H1 (cell line): ENCODE results near the gene KMT5B. TPM values are rescaled to one million over a fixed set of nuclear protein-coding genes. Genes with fewer than 3 reads are reported as not detected.

Experiments used
- CTCF ChIA-PET: fragments of 300-600 bp; sonication (Branson Sonifier 250); formaldehyde crosslinking; loops from one replicate; lab custom pipeline; 2021; ENCODE audit not compliant: partially characterized antibody; lab: Charles Lee
- POLR2A ChIA-PET: fragments of 300-600 bp; sonication (Branson Sonifier 250); formaldehyde crosslinking; loops from one replicate; lab custom pipeline; 2021; ENCODE audit warnings: inconsistent platforms; ENCODE audit not compliant: partially characterized antibody; lab: Charles Lee
- DNase-seq, 2 experiments: peaks; one replicate each; pipeline versions ENCODE4 v3.0.0 to v3.0.0-alpha.2; 2010 to 2022; ENCODE audit warnings: low spot score in 2 of 2, low read depth in 1 of 2, mixed read lengths in 1 of 2
- FAIRE-seq: peaks from 2 replicates; lab custom pipeline; 2011; peaks lifted over from hg19 to GRCh38; lab: Jason Lieb, UNC
- H2AFZ ChIP-seq: 2 replicates; pipeline ENCODE4 v1.8.1; 2012; ENCODE audit warnings: low read length, inconsistent platforms
- H2AK5ac ChIP-seq: 2 replicates; pipeline ENCODE4 v1.6.1; 2013; ENCODE audit warnings: low read depth, low read length
- H2BK120ac ChIP-seq: replicated peaks from 2 replicates; pipeline ENCODE3; 2013; ENCODE audit warnings: low read depth, low read length, inconsistent platforms
- H2BK12ac ChIP-seq: 2 replicates; pipeline ENCODE4 v1.6.1; 2013; ENCODE audit warnings: low read depth, low read length
- H2BK15ac ChIP-seq: 2 replicates; pipeline ENCODE4 v1.6.1; 2013; ENCODE audit warnings: low read length
- H2BK20ac ChIP-seq: 2 replicates; pipeline ENCODE4 v1.6.1; 2013; ENCODE audit warnings: low read length
- H2BK5ac ChIP-seq: 2 replicates; pipeline ENCODE4 v1.6.1; 2013; ENCODE audit warnings: low read depth, low read length
- H3K14ac ChIP-seq: 2 replicates; pipeline ENCODE4 v1.6.1; 2013; ENCODE audit warnings: inconsistent platforms; ENCODE audit not compliant: insufficient read length
- H3K18ac ChIP-seq: 2 replicates; pipeline ENCODE4 v1.6.1; 2013; ENCODE audit warnings: low read length; ENCODE audit errors: extremely low read depth
- H3K23ac ChIP-seq: 2 replicates; pipeline ENCODE4 v1.6.1; 2013; ENCODE audit warnings: inconsistent platforms; ENCODE audit not compliant: insufficient read length
- H3K23me2 ChIP-seq: 2 replicates; pipeline ENCODE4 v1.6.1; 2013; ENCODE audit warnings: low read depth, low read length
- H3K27ac ChIP-seq: 2 replicates; pipeline ENCODE4 v1.6.1; 2011; ENCODE audit warnings: low read depth, low read length, inconsistent platforms
- H3K27me3 ChIP-seq, 4 experiments: replicated peaks in 1 of 4; 1 replicate in 1 of 4; 2 replicates in 3 of 4; pipeline versions ENCODE4 v1.6.1 to v1.8.1; 2011 to 2013; ENCODE audit warnings: low read length in 3 of 4, mild to moderate bottlenecking in 3 of 4, inconsistent platforms in 2 of 4, mixed read lengths in 2 of 4, moderate library complexity in 1 of 4; ENCODE audit not compliant: control insufficient read depth in 3 of 4, insufficient read depth in 3 of 4; ENCODE audit errors: extremely low read depth in 1 of 4
- H3K36me3 ChIP-seq, 4 experiments: 2 replicates each; pipeline versions ENCODE4 v1.6.1 to v1.8.1; 2011 to 2013; ENCODE audit warnings: mild to moderate bottlenecking in 4 of 4, low read length in 3 of 4, moderate library complexity in 2 of 4, control low read depth in 1 of 4, inconsistent platforms in 1 of 4; ENCODE audit not compliant: insufficient read depth in 4 of 4, control insufficient read depth in 2 of 4
- H3K4ac ChIP-seq: replicated peaks from 2 replicates; pipeline ENCODE3; 2013; ENCODE audit warnings: low read length, low read depth, mixed read lengths, inconsistent platforms; ENCODE audit not compliant: insufficient read length
- H3K4me1 ChIP-seq, 4 experiments: replicated peaks in 1 of 4; 1 replicate in 1 of 4; 2 replicates in 3 of 4; pipeline versions ENCODE4 v1.6.1 to v1.8.1; 2011 to 2013; ENCODE audit warnings: low read length in 3 of 4, inconsistent platforms in 2 of 4, mixed read lengths in 1 of 4; ENCODE audit not compliant: insufficient read depth in 4 of 4, control insufficient read depth in 3 of 4
- H3K4me2 ChIP-seq, 2 experiments: 2 replicates each; pipeline versions ENCODE4 v1.6.1 to v1.8.1; 2011 to 2013; ENCODE audit warnings: low read depth in 2 of 2, low read length in 2 of 2, control low read depth in 1 of 2, inconsistent platforms in 1 of 2, mild to moderate bottlenecking in 1 of 2; ENCODE audit not compliant: insufficient read depth in 1 of 2
- H3K4me3 ChIP-seq, 4 experiments: fragments of 200-600, 300-600 bp in 1 of 4; sonication (generic), shearing (Covaris generic), sonication (Bioruptor Twin) in 1 of 4; 2 replicates each; pipeline versions ENCODE4 v1.5.1 to v1.8.1; 2011 to 2016; ENCODE audit warnings: low read length in 4 of 4, low read depth in 3 of 4, control low read depth in 2 of 4, inconsistent platforms in 2 of 4, mild to moderate bottlenecking in 2 of 4, mixed read lengths in 1 of 4, moderate library complexity in 1 of 4; ENCODE audit not compliant: insufficient read depth in 2 of 4; ENCODE audit errors: extremely low read depth in 1 of 4
- H3K56ac ChIP-seq: replicated peaks from 2 replicates; pipeline ENCODE3; 2013; ENCODE audit warnings: low read depth, mild to moderate bottlenecking, mixed read lengths, low read length, inconsistent platforms; ENCODE audit not compliant: insufficient read length
- H3K79me1 ChIP-seq: 2 replicates; pipeline ENCODE4 v1.6.1; 2013; ENCODE audit warnings: low read depth, low read length, control low read depth
- H3K79me2 ChIP-seq, 2 experiments: 2 replicates each; pipeline versions ENCODE4 v1.6.1 to v1.8.1; 2012 to 2013; ENCODE audit warnings: low read length in 2 of 2, mild to moderate bottlenecking in 2 of 2, inconsistent platforms in 1 of 2; ENCODE audit not compliant: insufficient read depth in 2 of 2, control insufficient read depth in 1 of 2
- H3K9ac ChIP-seq, 4 experiments: replicated peaks in 1 of 4; 1 replicate in 1 of 4; 2 replicates in 3 of 4; pipeline versions ENCODE4 v1.6.1 to v1.8.1; 2011 to 2013; ENCODE audit warnings: low read depth in 3 of 4, low read length in 3 of 4, control low read depth in 2 of 4, mild to moderate bottlenecking in 2 of 4, moderate library complexity in 2 of 4, inconsistent platforms in 1 of 4; ENCODE audit errors: extremely low read depth in 1 of 4
- H3K9me3 ChIP-seq, 2 experiments: 2 replicates each; pipeline versions ENCODE4 v1.6.1 to v1.8.1; 2012 to 2013; ENCODE audit warnings: mild to moderate bottlenecking in 2 of 2, moderate library complexity in 2 of 2, control low read depth in 1 of 2, inconsistent platforms in 1 of 2, low read depth in 1 of 2, low read length in 1 of 2, mixed read lengths in 1 of 2; ENCODE audit not compliant: insufficient read depth in 2 of 2
- H4K20me1 ChIP-seq, 2 experiments: replicated peaks in 1 of 2; 2 replicates each; pipeline versions ENCODE3 to v1.8.1; 2011 to 2013; ENCODE audit warnings: inconsistent platforms in 2 of 2, low read length in 2 of 2, mild to moderate bottlenecking in 1 of 2; ENCODE audit not compliant: insufficient read depth in 2 of 2, control insufficient read depth in 1 of 2
- H4K5ac ChIP-seq: 2 replicates; pipeline ENCODE4 v1.6.1; 2013; ENCODE audit warnings: low read length, low read depth, mixed read lengths, inconsistent platforms; ENCODE audit not compliant: insufficient read length
- H4K8ac ChIP-seq: 2 replicates; pipeline ENCODE4 v1.8.0; 2013; ENCODE audit warnings: mild to moderate bottlenecking, moderate library complexity, low read length, inconsistent platforms; ENCODE audit not compliant: insufficient read depth; ENCODE audit errors: extremely low read depth
- H4K91ac ChIP-seq: replicated peaks from 2 replicates; pipeline ENCODE3; 2013; ENCODE audit warnings: low read length, mixed read lengths, inconsistent platforms; ENCODE audit not compliant: insufficient read length
- EP300 ChIP-seq, 2 experiments: IDR thresholded peaks; 1 replicate in 1 of 2; 2 replicates in 1 of 2; pipeline ENCODE4 v1.6.1; 2011 to 2012; ENCODE audit warnings: low read depth in 2 of 2, low read length in 2 of 2, mild to moderate bottlenecking in 2 of 2, borderline replicate concordance in 1 of 2, inconsistent platforms in 1 of 2, moderate library complexity in 1 of 2
- KDM4A ChIP-seq: IDR thresholded peaks from one replicate; pipeline ENCODE4 v1.7.1; 2012; ENCODE audit warnings: low read depth, mild to moderate bottlenecking, moderate library complexity, low read length, inconsistent platforms; ENCODE audit not compliant: severe bottlenecking
- POLR2A ChIP-seq, 2 experiments: IDR thresholded peaks; 1 replicate in 1 of 2; 2 replicates in 1 of 2; pipeline ENCODE4 v1.6.1; 2011; ENCODE audit warnings: low read depth in 2 of 2, low read length in 2 of 2, mild to moderate bottlenecking in 2 of 2; ENCODE audit errors: control extremely low read depth in 1 of 2
- SP1 ChIP-seq: IDR thresholded peaks from 2 replicates; pipeline ENCODE4 v1.6.1; 2011; ENCODE audit warnings: low read depth, low read length
- TBP ChIP-seq: IDR thresholded peaks from 2 replicates; pipeline ENCODE4 v1.6.1; 2011; ENCODE audit warnings: low read depth, low read length, improper control_type of control experiment
- WGBS, 2 experiments: shearing (Covaris generic) in 1 of 2; methylation state at CpG; one replicate each; pipeline versions ENCODE4 v1.1.6 to v1.1.7; 2013 to 2015; ENCODE audit warnings: low lambda C conversion rate in 2 of 2, mixed read lengths in 2 of 2, inconsistent platforms in 1 of 2, low coverage in 1 of 2, missing lambda C conversion rate in 1 of 2; ENCODE audit not compliant: insufficient replicate concordance in 2 of 2, insufficient coverage in 1 of 2, insufficient read length in 1 of 2; ENCODE audit errors: extremely low coverage in 1 of 2, missing lambda C conversion rate in 1 of 2; 5-methylcytosine and 5-hydroxymethylcytosine counted together
- polyA plus RNA-seq, 7 experiments: library from polyadenylated mRNA; depleted of rRNA in 3 of 7; stranded (reverse) in 5 of 7; unstranded in 2 of 7; fragments of >200 nt in 5 of 7; fragments of 200-250 nt in 2 of 7; gene quantifications; 1 replicate in 5 of 7; 2 replicates in 1 of 7; 4 replicates in 1 of 7; pipeline versions ENCODE4 v1.2.1 to v1.2.3, GENCODE V29; 2011 to 2013; ENCODE audit warnings: missing spikeins in 2 of 7, mixed read lengths in 2 of 7
- total RNA-seq: library from RNA; stranded (reverse); fragmentation: NEBNext Ultra II Directional; extraction: Animal tissue kit (Norgen Biotek cat#: 25700); gene quantifications from 2 replicates; pipeline ENCODE4 v1.2.1, GENCODE V29; 2021

KMT5B gene
- total and polyA plus RNA-seq, 2 of the 8 experiments (the other 6 are each of a cell fraction or from before 2014, with no cell fraction given) = 11.0 to 40.8 TPM

GRCh38 chr11:68168694-68169093 is 44.4 kb downstream of the KMT5B start:
- H2BK12ac ChIP-seq = no peak overlapping the region
- peaks cover 2% of the 10 kb centered on the region; the same call in 1 of the 2 replicates for H3K79me1 ChIP-seq
- no peak overlapping the region for H3K4me2 ChIP-seq
- no peaks in the 10 kb centered on the region for H3K9me3 ChIP-seq
- H3K9ac ChIP-seq = no peak overlapping the region
- no peak overlapping the region for H3K18ac ChIP-seq
- no peak overlapping the region for H3K56ac ChIP-seq
- DNase-seq (no peak), FAIRE-seq (no peak)
- H2BK20ac ChIP-seq = no peak overlapping the region
- no peak overlapping the region for H3K4me3 ChIP-seq
- H4K20me1 ChIP-seq = no peaks in the 10 kb centered on the region
- H2AFZ ChIP-seq = no peak overlapping the region
- no peak overlapping the region for H2AK5ac ChIP-seq
- H2BK5ac ChIP-seq = no peak overlapping the region
- H4K5ac ChIP-seq = no peak overlapping the region
- H3K23me2 ChIP-seq = no peaks in the 10 kb centered on the region
- H4K8ac ChIP-seq = no peak overlapping the region
- H3K27me3 ChIP-seq = no peaks in the 10 kb centered on the region
- ChIA-PET CTCF (interaction anchor here (0.9 to 1.4 kb wide), 3 partner anchors 10 to 74 kb away, joined by 3 to 5 read pairs (median 4); no protein-coding TSS in a partner anchor), POLR2A (interaction anchor here (0.7 to 2.5 kb wide), 4 partner anchors 11 to 60 kb away, joined by 3 to 8 read pairs (median 3); no protein-coding TSS in a partner anchor)
- TF ChIP-seq TBP (no peak), SP1 (no peak), KDM4A (no peak), POLR2A (IDR thresholded peaks at IDR 0.05; ENCODE audit: control extremely low read depth in 1 of 2, low read depth in 2 of 2, low read length in 2 of 2) (no peak), EP300 (IDR thresholded peaks at IDR 0.05; ENCODE audit: borderline replicate concordance in 1 of 2, low read depth in 2 of 2, low read length in 2 of 2) (no peak)
- H3K27ac ChIP-seq = no peak overlapping the region
- H3K23ac ChIP-seq = no peak overlapping the region
- no peak overlapping the region for H4K91ac ChIP-seq
- no peaks in the 10 kb centered on the region for H3K4me1 ChIP-seq
- H3K14ac ChIP-seq = no peak overlapping the region
- H3K79me2 ChIP-seq = no peaks in the 10 kb centered on the region
- WGBS, 2 experiments = 95% methylated on average over 5 of the region's 5 CpGs; no CpG with 5 or more reads in 1 of the 2 experiments
- H3K36me3 ChIP-seq = peaks cover 11 to 72% (median 56%) of the 10 kb centered on the region in 4 experiments
- H2BK15ac ChIP-seq = no peak overlapping the region
- H2BK120ac ChIP-seq = no peak overlapping the region
- no peak overlapping the region for H3K4ac ChIP-seq
